Small intestine (tissue), 7 donors: ENCODE measurements around the gene AOPEP. TPM values are rescaled to one million over a fixed set of nuclear protein-coding genes. Genes with fewer than 3 reads are reported as not detected.

ENCODE experiments used
- DNase-seq, 2 donors: peaks; one replicate each; pipeline versions ENCODE4 v3.0.0 to v3.0.0-alpha.2; 2013
- FAIRE-seq: peaks from 2 replicates; lab custom pipeline; 2012; peaks lifted over from hg19 to GRCh38; lab: Jason Lieb, UNC
- H3K27ac ChIP-seq, 3 donors: one replicate each; pipeline ENCODE4 v1.5.1; 2013; ENCODE audit warnings: low read length in 2 of 3, mild to moderate bottlenecking in 2 of 3, control low read depth in 1 of 3, inconsistent platforms in 1 of 3, low read depth in 1 of 3, moderate library complexity in 1 of 3
- H3K27me3 ChIP-seq, 3 donors: one replicate each; pipeline ENCODE4 v1.6.1; 2013; ENCODE audit warnings: low read length in 3 of 3, inconsistent platforms in 1 of 3; ENCODE audit not compliant: control insufficient read depth in 3 of 3, insufficient read depth in 3 of 3
- H3K36me3 ChIP-seq, 3 donors: one replicate each; pipeline ENCODE4 v1.6.1; 2013; ENCODE audit warnings: low read length in 3 of 3, inconsistent platforms in 1 of 3, low read depth in 1 of 3, mild to moderate bottlenecking in 1 of 3, moderate library complexity in 1 of 3; ENCODE audit not compliant: control insufficient read depth in 3 of 3, insufficient read depth in 2 of 3
- H3K4me1 ChIP-seq, 3 donors: one replicate each; pipeline ENCODE4 v1.6.1; 2013; ENCODE audit warnings: low read length in 2 of 3, inconsistent platforms in 1 of 3, low read depth in 1 of 3, mild to moderate bottlenecking in 1 of 3, moderate library complexity in 1 of 3; ENCODE audit not compliant: control insufficient read depth in 3 of 3, insufficient read depth in 2 of 3
- H3K4me3 ChIP-seq, 3 donors: one replicate each; pipeline ENCODE4 v1.5.1; 2013; ENCODE audit warnings: low read length in 3 of 3, control low read depth in 1 of 3, inconsistent platforms in 1 of 3, low read depth in 1 of 3, mild to moderate bottlenecking in 1 of 3, moderate library complexity in 1 of 3
- H3K9me3 ChIP-seq, 2 donors: one replicate each; pipeline ENCODE4 v1.6.1; 2013; ENCODE audit warnings: low read depth in 1 of 2, low read length in 1 of 2; ENCODE audit not compliant: control insufficient read depth in 2 of 2, insufficient read depth in 1 of 2
- WGBS, 3 donors: extraction: QIAGEN DNeasy Blood & Tissue Kit; methylation state at CpG; one replicate each; pipeline ENCODE4 v1.1.7; 2013; 5-methylcytosine and 5-hydroxymethylcytosine counted together
- polyA plus RNA-seq, 4 donors: library from polyadenylated mRNA; stranded (reverse) in 3 of 4; unstranded in 1 of 4; fragments of 200-250 nt in 3 of 4; fragments of 120-200 nt in 1 of 4; gene quantifications; one replicate each; pipeline versions ENCODE4 v1.2.1 to v1.2.3, GENCODE V29; 2013
- donor health status: healthy with polysubstance abuse.
- donor health status: control.
- donor health status: control.
- donor health status: Bipolar disorder and iron deficiency.
- donor health status: healthy.

Gene AOPEP
- polyA plus RNA-seq, 4 donors: 26.3 to 34.7 (median 28.4) TPM

DNA sequence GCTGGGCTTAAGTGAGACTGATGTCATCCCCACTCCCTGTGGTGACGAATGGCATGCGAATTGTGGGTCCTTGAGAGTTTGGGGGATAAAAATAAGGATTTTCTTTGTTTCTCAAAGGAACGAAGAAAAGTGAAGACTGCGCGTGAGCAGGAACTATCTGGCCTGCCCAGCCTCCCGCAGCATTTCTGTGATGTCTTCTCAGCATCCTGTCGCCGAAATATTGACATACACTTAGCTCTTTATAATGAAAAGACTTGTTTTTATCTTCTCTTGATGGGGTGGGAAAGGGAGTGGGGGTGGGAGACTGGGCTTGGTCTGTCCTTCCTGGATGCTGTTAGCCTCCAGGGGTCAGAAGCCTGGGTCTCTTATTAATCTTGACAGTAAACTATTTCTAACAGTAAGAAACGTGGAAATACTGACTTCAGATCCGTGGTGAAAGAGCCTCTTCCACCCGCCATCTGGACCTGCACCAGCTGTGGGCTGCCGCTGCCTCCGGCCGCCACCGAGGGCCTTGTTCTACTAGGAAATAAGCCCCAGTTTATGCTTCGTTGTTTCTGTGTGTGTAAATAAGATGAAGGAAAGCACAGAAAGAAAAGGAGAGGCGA is 351.4 kb downstream of the AOPEP start:
- Histone ChIP-seq H3K4me1 (peaks cover 4 to 30% (median 5%) of the 10 kb centered on the region in 3 donors), H3K4me3 (no peak overlapping the region), H3K36me3 (peaks cover 0 to 78% (median 2%) of the 10 kb centered on the region in 3 donors)

DNA sequence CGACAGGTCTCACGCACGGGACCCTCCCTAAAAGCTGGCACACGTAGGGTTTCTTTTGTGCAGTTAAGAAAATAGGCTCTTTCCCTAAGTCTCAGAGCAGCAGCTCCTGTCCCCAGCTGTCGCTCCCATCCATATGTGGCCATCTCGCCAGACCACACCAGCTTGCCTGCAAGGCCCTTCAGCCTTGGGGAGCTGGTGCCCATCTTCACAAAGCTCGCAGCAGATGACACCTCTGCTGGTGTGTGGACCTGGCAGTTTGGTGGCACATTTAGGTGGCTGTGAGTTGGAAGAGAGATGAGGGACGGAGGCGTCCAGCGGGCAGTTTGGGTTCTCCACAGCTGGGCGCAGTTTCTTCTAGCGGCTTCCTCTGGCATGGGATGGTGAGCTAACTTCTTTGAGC is 352.0 kb downstream of the AOPEP start:
- FAIRE-seq (no peak), DNase-seq (no peak)
- H3K27ac ChIP-seq: peak overlapping the region in 2 of 3 donors; percentile 32 to 52

More for the DNA sequence above, 351.4 kb downstream of the AOPEP start:
- FAIRE-seq (no peak), DNase-seq (no peak)
- 66 to 84% (median 77%) methylated on average over 17 of the region's 17 CpGs for WGBS, 3 donors
- Histone ChIP-seq H3K27me3 (no peaks in the 10 kb centered on the region), H3K27ac (peak overlapping the region in 2 of 3 donors; percentile 43 to 52), H3K9me3 (no peaks in the 10 kb centered on the region)

GRCh38 chr9:95078939-95079338 is 352.4 kb downstream of the AOPEP start:
- Histone ChIP-seq H3K4me1 (peaks cover 4 to 28% (median 5%) of the 10 kb centered on the region in 3 donors), H3K27ac (peak overlapping the region in 2 of 3 donors; percentile 34 to 52), H3K9me3 (no peaks in the 10 kb centered on the region), H3K36me3 (peaks cover 4 to 76% (median 5%) of the 10 kb centered on the region in 3 donors), H3K4me3 (no peak overlapping the region), H3K27me3 (no peaks in the 10 kb centered on the region)
- 14 to 42% (median 21%) methylated on average over 6 of the region's 6 CpGs for WGBS, 3 donors
- FAIRE-seq (no peak), DNase-seq (peak in 1 of 2 donors; percentile 68)

More for the DNA sequence above, 352.0 kb downstream of the AOPEP start:
- H3K4me3 ChIP-seq: no peak overlapping the region
- 74 to 87% (median 82%) methylated on average over 12 of the region's 12 CpGs for WGBS, 3 donors
- H3K4me1 ChIP-seq: peaks cover 4 to 28% (median 5%) of the 10 kb centered on the region in 3 donors
- H3K36me3 ChIP-seq: peaks cover 2 to 78% (median 5%) of the 10 kb centered on the region in 3 donors
- no peaks in the 10 kb centered on the region for H3K27me3 ChIP-seq
- no peaks in the 10 kb centered on the region for H3K9me3 ChIP-seq

DNA sequence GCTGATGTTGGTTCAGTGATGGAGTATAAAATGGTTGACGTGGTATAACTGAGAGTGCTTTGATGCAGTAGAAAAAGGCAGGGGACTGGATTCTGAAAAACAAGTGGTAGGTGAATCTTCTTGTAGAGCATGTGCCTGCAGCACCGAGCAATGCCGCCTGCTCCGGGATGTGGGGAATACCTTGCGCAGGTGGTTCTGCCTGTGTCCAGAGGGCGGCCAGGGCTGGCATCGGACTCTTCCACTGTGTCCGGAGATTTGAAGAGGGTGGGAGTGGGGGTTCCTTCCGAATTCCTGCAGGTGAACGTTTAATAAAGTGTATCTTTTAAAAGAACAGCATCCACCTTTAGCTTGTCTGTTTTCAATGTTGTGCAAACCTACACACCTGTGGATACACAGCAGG is 353.0 kb downstream of the AOPEP start:
- Histone ChIP-seq H3K36me3 (peaks cover 4 to 75% (median 5%) of the 10 kb centered on the region in 3 donors), H3K27ac (no peak overlapping the region), H3K4me3 (no peak overlapping the region), H3K27me3 (no peaks in the 10 kb centered on the region), H3K9me3 (no peaks in the 10 kb centered on the region), H3K4me1 (peaks cover 4 to 28% (median 5%) of the 10 kb centered on the region in 3 donors)
- 85 to 91% (median 88%) methylated on average over 10 of the region's 10 CpGs for WGBS, 3 donors
- DNase-seq (no peak), FAIRE-seq (no peak)

DNA sequence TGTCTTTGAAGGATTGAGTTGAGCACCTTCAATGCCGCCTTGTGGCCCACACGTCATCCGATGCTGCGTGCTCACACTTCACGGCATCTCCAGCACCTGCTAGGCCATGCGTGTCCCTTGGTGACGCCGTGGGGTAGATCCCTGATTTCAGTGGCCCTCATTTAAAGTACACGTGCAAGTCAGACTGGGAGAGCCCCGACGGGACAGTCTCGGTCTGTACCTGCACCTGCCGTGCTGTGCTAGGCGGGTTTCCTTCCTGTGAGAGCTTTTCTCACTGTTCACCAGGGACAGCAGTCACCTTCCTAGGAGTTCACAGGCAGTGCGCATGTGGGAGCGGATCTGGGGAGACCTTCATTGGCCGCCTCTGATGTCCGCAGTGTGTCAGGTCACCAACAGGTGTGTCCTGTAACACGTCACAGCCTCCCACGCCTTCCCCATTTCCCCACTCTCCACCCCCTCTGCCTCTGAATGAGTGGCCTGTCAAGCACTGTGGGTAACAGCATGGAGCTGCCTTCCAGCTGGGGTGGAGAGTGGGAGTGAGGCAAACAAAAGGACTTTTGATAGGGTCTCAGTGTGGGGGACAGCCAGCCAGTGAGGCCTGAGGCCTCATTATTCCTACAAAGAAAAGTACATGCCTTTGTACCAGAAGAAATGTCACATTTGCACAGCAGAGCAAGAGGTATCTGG is 354.6 kb downstream of the AOPEP start:
- Histone ChIP-seq H3K9me3 (no peaks in the 10 kb centered on the region), H3K27ac (no peak overlapping the region), H3K4me1 (peaks cover 4 to 28% (median 5%) of the 10 kb centered on the region in 3 donors), H3K4me3 (no peak overlapping the region), H3K27me3 (no peaks in the 10 kb centered on the region), H3K36me3 (peaks cover 5 to 80% (median 5%) of the 10 kb centered on the region in 3 donors)
- WGBS, 3 donors: 88 to 93% (median 90%) methylated on average over 20 of the region's 20 CpGs
- DNase-seq (no peak), FAIRE-seq (no peak)

GRCh38 chr9:95081998-95082397 is 355.5 kb downstream of the AOPEP start:
- Histone ChIP-seq H3K27me3 (no peaks in the 10 kb centered on the region), H3K9me3 (no peaks in the 10 kb centered on the region), H3K4me1 (peaks cover 0 to 21% (median 3%) of the 10 kb centered on the region in 3 donors), H3K27ac (peak overlapping the region in 1 of 3 donors; percentile 6), H3K4me3 (no peak overlapping the region), H3K36me3 (peaks cover 5 to 85% (median 9%) of the 10 kb centered on the region in 3 donors)
- 80 to 86% (median 85%) methylated on average over 19 of the region's 19 CpGs for WGBS, 3 donors
- FAIRE-seq (no peak), DNase-seq (no peak)

DNA sequence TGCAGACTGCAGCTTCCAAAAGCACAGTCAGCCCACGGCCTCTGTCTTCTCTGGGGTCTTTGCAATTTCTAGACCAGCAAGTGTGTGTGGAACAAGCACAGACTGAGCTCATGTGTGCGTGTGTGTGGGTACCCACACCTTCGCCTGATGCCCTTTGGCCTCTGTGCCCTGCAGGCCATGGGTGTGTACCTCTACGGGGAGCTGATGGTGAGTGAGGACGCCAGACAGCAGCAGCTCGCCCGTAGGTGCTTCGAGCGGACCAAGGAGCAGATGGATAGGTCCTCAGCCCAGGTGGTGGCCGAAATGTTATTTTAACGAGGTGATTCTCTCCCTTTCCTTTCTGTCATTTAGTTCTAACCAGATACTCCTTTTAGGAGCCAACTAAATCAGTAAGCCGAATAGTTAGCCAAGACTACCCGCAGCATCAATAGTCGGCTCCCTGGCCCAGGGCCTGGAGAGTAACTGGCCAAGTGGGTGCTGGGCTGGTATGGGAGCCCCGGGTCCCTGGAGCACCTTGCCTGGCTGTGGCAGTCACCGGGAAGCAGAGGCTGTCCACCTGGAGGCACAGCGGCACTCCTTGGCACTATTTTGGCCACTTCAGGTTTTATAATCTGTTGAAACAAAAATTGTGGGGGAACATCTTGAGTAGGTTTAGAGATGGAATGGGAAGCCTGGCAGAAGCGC is 356.0 kb downstream of the AOPEP start:
- Histone ChIP-seq H3K36me3 (peaks cover 5 to 83% (median 9%) of the 10 kb centered on the region in 3 donors), H3K27ac (peak overlapping the region in 1 of 3 donors; percentile 20), H3K27me3 (no peaks in the 10 kb centered on the region), H3K4me3 (no peak overlapping the region), H3K9me3 (no peaks in the 10 kb centered on the region), H3K4me1 (peaks cover 0 to 17% (median 0%) of the 10 kb centered on the region in 3 donors)
- 61 to 80% (median 66%) methylated on average over 18 of the region's 18 CpGs for WGBS, 3 donors
- FAIRE-seq: no peak
- DNase-seq: peak in 1 of 2 donors; percentile 57
